ENCODE measurements around the gene MUC13. TPM values are rescaled to one million over a fixed set of nuclear protein-coding genes. Genes with fewer than 3 reads are reported as not detected.
A peak's percentile ranks its signal among the peaks of the same experiment; 100 is the strongest.

Gene MUC13
- total and polyA plus RNA-seq, 2 experiments from 2014 or later, result 0.06 TPM; not detected in 1

GRCh38 chr3:124883766-124884473 lies 50.6 kb downstream of the MUC13 start:
- DNase-seq (ENCODE audit: low read depth in 1 of 2, low spot score in 1 of 2), result no peak
- no peaks in the 10 kb centered on the region for H3K9me3 ChIP-seq (ENCODE audit: low read depth)
- no peak overlapping the region for H3K4me3 ChIP-seq
- TF ChIP-seq CTCF (IDR thresholded peaks at IDR 0.05; ENCODE audit: low read depth, low read length), result no peak
- H3K36me3 ChIP-seq, result no peaks in the 10 kb centered on the region
- H3K27ac ChIP-seq, result no peak overlapping the region
- peaks cover 12% of the 10 kb centered on the region for H3K4me1 ChIP-seq (ENCODE audit: low read depth)
- H3K27me3 ChIP-seq, result no peaks in the 10 kb centered on the region

GRCh38 chr3:124882816-124883747 lies 51.5 kb downstream of the MUC13 start:
- H3K9me3 ChIP-seq (ENCODE audit: low read depth), result no peaks in the 10 kb centered on the region
- H3K4me1 ChIP-seq (ENCODE audit: low read depth), result peaks cover 12% of the 10 kb centered on the region
- no peak for DNase-seq (ENCODE audit: low read depth in 1 of 2, low spot score in 1 of 2)
- H3K27me3 ChIP-seq, result no peaks in the 10 kb centered on the region
- H3K36me3 ChIP-seq, result no peaks in the 10 kb centered on the region
- no peak overlapping the region for H3K4me3 ChIP-seq
- no peak overlapping the region for H3K27ac ChIP-seq
- TF ChIP-seq CTCF (IDR thresholded peaks at IDR 0.05; ENCODE audit: low read depth, low read length), result no peak

GRCh38 chr3:124881976-124882697 lies 52.4 kb downstream of the MUC13 start:
- no peak for DNase-seq (ENCODE audit: low read depth in 1 of 2, low spot score in 1 of 2)
- Histone ChIP-seq H3K27me3 (no peaks in the 10 kb centered on the region), H3K4me3 (no peak overlapping the region), H3K36me3 (no peaks in the 10 kb centered on the region), H3K27ac (no peak overlapping the region), H3K4me1 (ENCODE audit: low read depth) (peaks cover 12% of the 10 kb centered on the region), H3K9me3 (ENCODE audit: low read depth) (no peaks in the 10 kb centered on the region)
- no peak for TF ChIP-seq CTCF (IDR thresholded peaks at IDR 0.05; ENCODE audit: low read depth, low read length)

GRCh38 chr3:124879337-124879680 lies 55.2 kb downstream of the MUC13 start:
- no peak for TF ChIP-seq CTCF (IDR thresholded peaks at IDR 0.05; ENCODE audit: low read depth, low read length)
- no peak for DNase-seq (ENCODE audit: low read depth in 1 of 2, low spot score in 1 of 2)
- H3K9me3 ChIP-seq (ENCODE audit: low read depth), result no peaks in the 10 kb centered on the region
- no peaks in the 10 kb centered on the region for H3K36me3 ChIP-seq
- no peaks in the 10 kb centered on the region for H3K27me3 ChIP-seq
- H3K4me3 ChIP-seq, result no peak overlapping the region
- no peak overlapping the region for H3K27ac ChIP-seq
- H3K4me1 ChIP-seq (ENCODE audit: low read depth), result peaks cover 6% of the 10 kb centered on the region

- Histone ChIP-seq H3K27ac (no peak overlapping the region), H3K4me1 (ENCODE audit: low read depth) (peaks cover 6% of the 10 kb centered on the region), H3K36me3 (no peaks in the 10 kb centered on the region), H3K4me3 (no peak overlapping the region), H3K27me3 (no peaks in the 10 kb centered on the region), H3K9me3 (ENCODE audit: low read depth) (no peaks in the 10 kb centered on the region)
- no peak for TF ChIP-seq CTCF (IDR thresholded peaks at IDR 0.05; ENCODE audit: low read depth, low read length)
- peak in 1 of 2 donors; percentile 94 for DNase-seq (ENCODE audit: low read depth in 1 of 2, low spot score in 1 of 2)
Measured at GRCh38 chr3:124878561-124879336, 55.8 kb downstream of the MUC13 start.

All from cardiac muscle cell (in vitro differentiated cells and primary cell).